Caco-2 (cell line): ENCODE results near the gene EXOC2. TPM values are rescaled to one million over a fixed set of nuclear protein-coding genes. Genes with fewer than 3 reads are reported as not detected.

Source experiments
- BruUV-seq: library from RNA; stranded (reverse); fragments of 400-500 nt; replicated peaks from 2 replicates; lab custom pipeline; 2021; lab: Mats Ljungman, UMichigan
- CTCF ChIA-PET: fragments of 300-600 bp; sonication (Branson Sonifier 250); formaldehyde crosslinking; loops from one replicate; lab custom pipeline; 2022; ENCODE audit warnings: antibody characterized with exemption; lab: Charles Lee
- POLR2A ChIA-PET: fragments of 300-600 bp; sonication (Branson Sonifier 250); formaldehyde crosslinking; loops from one replicate; lab custom pipeline; 2022; ENCODE audit warnings: antibody characterized with exemption; lab: Charles Lee
- DNase-seq, 2 experiments: peaks; one replicate each; pipeline versions ENCODE4 v3.0.0 to v3.0.0-alpha.2; 2020 to 2022
- H3K27me3 ChIP-seq: replicated peaks from 2 replicates; pipeline ENCODE4 v1.6.0; 2011; ENCODE audit warnings: low read length; ENCODE audit not compliant: control insufficient read depth, insufficient read depth
- H3K36me3 ChIP-seq: 2 replicates; pipeline ENCODE4 v1.5.1; 2011; ENCODE audit warnings: low read length; ENCODE audit not compliant: control insufficient read depth, insufficient read depth
- H3K4me1 ChIP-seq: fragments of 250-450 bp; sonication (Bioruptor Pico); 2 replicates; pipeline ENCODE4 v1.5.1; 2020; ENCODE audit warnings: mild to moderate bottlenecking
- H3K4me3 ChIP-seq: 2 replicates; pipeline ENCODE4 v1.5.1; 2011; ENCODE audit warnings: low read depth, mild to moderate bottlenecking, control low read depth, low read length
- H3K9me3 ChIP-seq: fragments of 250-450 bp; sonication (Bioruptor Pico); 2 replicates; pipeline ENCODE4 v1.5.1; 2020; ENCODE audit warnings: mild to moderate bottlenecking, moderate library complexity
- H3K27ac Mint-ChIP-seq: one replicate; pipeline ENCODE4 v1.8.0; 2022; ENCODE audit warnings: mixed read lengths; ENCODE audit not compliant: unreplicated experiment
- H3K27me3 Mint-ChIP-seq: one replicate; pipeline ENCODE4 v1.8.0; 2022; ENCODE audit warnings: mixed read lengths; ENCODE audit not compliant: insufficient read depth, unreplicated experiment
- H3K36me3 Mint-ChIP-seq: one replicate; pipeline ENCODE4 v1.8.0; 2022; ENCODE audit warnings: mild to moderate bottlenecking, mixed read lengths; ENCODE audit not compliant: insufficient read depth, unreplicated experiment
- H3K4me1 Mint-ChIP-seq: one replicate; pipeline ENCODE4 v1.8.0; 2022; ENCODE audit warnings: low read depth, mixed read lengths; ENCODE audit not compliant: unreplicated experiment
- H3K4me3 Mint-ChIP-seq: one replicate; pipeline ENCODE4 v1.8.0; 2022; ENCODE audit warnings: mild to moderate bottlenecking, moderate library complexity, mixed read lengths; ENCODE audit not compliant: unreplicated experiment
- H3K9me3 Mint-ChIP-seq: one replicate; pipeline ENCODE4 v1.8.0; 2022; ENCODE audit warnings: mixed read lengths; ENCODE audit not compliant: unreplicated experiment
- CTCF ChIP-seq, 2 experiments: fragments of 200-600 bp in 1 of 2; IDR thresholded peaks; 1 replicate in 1 of 2; 2 replicates in 1 of 2; pipeline versions ENCODE4 v1.5.1 to v1.8.0; 2011 to 2022; ENCODE audit warnings: antibody characterized with exemption in 1 of 2, control low read depth in 1 of 2, inconsistent platforms in 1 of 2, low read depth in 1 of 2, low read length in 1 of 2, mild to moderate bottlenecking in 1 of 2, moderate library complexity in 1 of 2; ENCODE audit not compliant: insufficient read depth in 1 of 2, severe bottlenecking in 1 of 2, unreplicated experiment in 1 of 2
- intact Hi-C: fragments of 100-400 bp; cut with micrococcal nuclease; formaldehyde crosslinking; loops from one replicate; pipeline ENCODE4 v1.10.0; 2022; ENCODE audit not compliant: unreplicated experiment
- total RNA-seq: library from RNA; stranded (reverse); gene quantifications from 2 replicates; pipeline ENCODE4 v1.2.3, GENCODE V29; 2022

The EXOC2 gene
- total RNA-seq, 1 experiment from 2014 or later, result 21.4 TPM

GRCh38 chr6:436308-437036 is 256.5 kb downstream of the EXOC2 start:
- Mint-ChIP-seq H3K36me3 (no peaks in the 10 kb centered on the region), H3K4me1 (no peaks in the 10 kb centered on the region), H3K27ac (no peak overlapping the region), H3K9me3 (no peaks in the 10 kb centered on the region), H3K4me3 (no peak overlapping the region), H3K27me3 (peaks cover 17% of the 10 kb centered on the region)
- BruUV-seq, result no TSS peak
- H3K27me3 ChIP-seq, result no peaks in the 10 kb centered on the region; the same call in 1 of the 2 replicates
- no peak overlapping the region for H3K4me3 ChIP-seq
- intact Hi-C loops, result no loop called here
- no peaks in the 10 kb centered on the region for H3K9me3 ChIP-seq
- H3K4me1 ChIP-seq, result no peaks in the 10 kb centered on the region
- CTCF ChIA-PET, result no interaction called here
- no peaks in the 10 kb centered on the region for H3K36me3 ChIP-seq
- DNase-seq, result no peak
- TF ChIP-seq CTCF (IDR thresholded peaks at IDR 0.05; ENCODE audit: insufficient read depth in 1 of 2, low read depth in 1 of 2, low read length in 1 of 2, severe bottlenecking in 1 of 2, unreplicated experiment in 1 of 2), result no peak
- POLR2A ChIA-PET, result no interaction called here

- no peaks in the 10 kb centered on the region for H3K36me3 Mint-ChIP-seq
- Histone ChIP-seq H3K27me3 (no peaks in the 10 kb centered on the region; the same call in 1 of the 2 replicates), H3K4me1 (no peaks in the 10 kb centered on the region), H3K9me3 (no peaks in the 10 kb centered on the region), H3K36me3 (no peaks in the 10 kb centered on the region), H3K4me3 (no peak overlapping the region)
- no peaks in the 10 kb centered on the region for H3K9me3 Mint-ChIP-seq
- no peaks in the 10 kb centered on the region for H3K4me1 Mint-ChIP-seq
- H3K27ac Mint-ChIP-seq, result no peak overlapping the region
- POLR2A ChIA-PET, result no interaction called here
- no TSS peak for BruUV-seq
- peaks cover 18% of the 10 kb centered on the region for H3K27me3 Mint-ChIP-seq
- CTCF ChIA-PET, result no interaction called here
- TF ChIP-seq CTCF (IDR thresholded peaks at IDR 0.05; ENCODE audit: insufficient read depth in 1 of 2, low read depth in 1 of 2, low read length in 1 of 2, severe bottlenecking in 1 of 2, unreplicated experiment in 1 of 2), result no peak
- no peak overlapping the region for H3K4me3 Mint-ChIP-seq
- intact Hi-C loops, result loop anchor here (2.0 kb wide), 1 partner anchor 31 kb away; no protein-coding TSS in a partner anchor
- no peak for DNase-seq
Observed at GRCh38 chr6:435441-436307, 257.3 kb downstream of the EXOC2 start.

Other genes with a start within 250 kb of the EXOC2 start
- gene HUS1B, start 36.0 kb downstream of the EXOC2 start, total RNA-seq, result 0.74 and 0.79 TPM in 2 replicates